ENCODE results near the gene MARF1.

GRCh38 chr16:15552507-15552906 lies 90.4 kb downstream of the MARF1 start:
- TF ChIP-seq EZH2 (IDR thresholded peaks at IDR 0.05; ENCODE audit: low read depth) (no peak), CTCF (conservative IDR thresholded peaks at IDR 0.05) (no peak)
